ENCODE results near the gene CCDC182.

The CCDC182 gene

DNA sequence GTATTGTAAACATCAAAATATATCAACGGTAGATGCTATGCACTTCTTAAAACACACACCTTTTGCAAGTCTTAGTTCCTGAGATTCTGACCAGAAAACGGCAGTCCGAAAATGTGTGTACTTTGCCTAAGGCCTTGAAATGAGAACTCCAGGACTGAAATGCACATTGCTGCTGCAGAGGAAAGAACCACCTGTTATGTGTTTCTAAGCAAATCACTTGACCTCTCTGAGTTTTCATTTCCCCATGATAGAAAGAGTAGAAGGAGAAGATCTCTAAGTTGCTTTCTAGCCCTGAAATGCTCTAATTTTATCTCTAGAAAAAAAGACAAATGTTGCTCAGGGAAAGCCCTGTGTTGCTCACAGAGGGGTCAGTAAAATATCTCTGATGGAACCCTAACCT lies 9.9 kb downstream of the CCDC182 start:
- H3K4me3 ChIP-seq (ENCODE audit: low read depth, low read length) = no peak overlapping the region
- DNase-seq (ENCODE audit: low read depth) = no peak

DNA sequence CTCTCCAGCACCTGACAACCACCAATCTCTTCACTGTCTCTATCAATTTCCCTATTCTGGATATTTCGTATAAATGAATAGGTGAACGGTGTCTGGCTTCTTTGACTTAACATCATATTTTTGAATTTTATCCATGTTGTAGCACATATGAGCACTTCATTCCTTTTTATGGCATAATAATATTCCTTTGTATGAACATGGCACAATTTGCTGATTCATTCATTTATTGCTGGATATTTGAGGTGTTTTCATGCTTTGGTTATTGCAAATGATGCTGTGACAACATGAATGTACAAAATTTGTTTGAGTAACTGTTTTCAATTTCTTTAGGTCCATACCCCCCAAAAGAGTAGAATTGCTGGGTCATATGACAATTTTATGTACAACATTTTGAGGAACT lies 12.0 kb downstream of the CCDC182 start:
- DNase-seq (ENCODE audit: low read depth) = no peak
- H3K4me3 ChIP-seq (ENCODE audit: low read depth, low read length) = no peak overlapping the region

DNA sequence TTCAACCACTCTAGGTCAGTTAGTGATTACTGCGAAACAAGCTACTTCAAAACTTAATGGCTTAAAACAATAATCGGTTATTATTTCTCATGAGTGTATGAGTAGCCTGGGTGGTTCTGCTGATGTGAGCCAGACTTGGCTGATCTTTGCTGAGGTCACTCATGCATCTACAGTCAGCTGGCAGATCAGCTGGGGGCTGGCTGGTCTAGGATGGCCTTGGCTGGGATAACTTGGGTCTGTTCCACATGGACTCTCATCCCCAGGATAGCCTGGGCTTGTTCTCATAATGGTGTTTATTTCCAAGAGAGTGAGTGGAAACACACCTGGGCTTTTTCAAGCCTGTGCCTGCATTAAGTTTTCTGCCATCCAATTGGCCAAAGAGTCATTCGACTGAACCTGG lies 13.0 kb downstream of the CCDC182 start:
- no peak overlapping the region for H3K4me3 ChIP-seq (ENCODE audit: low read depth, low read length)
- no peak for DNase-seq (ENCODE audit: low read depth)

DNA sequence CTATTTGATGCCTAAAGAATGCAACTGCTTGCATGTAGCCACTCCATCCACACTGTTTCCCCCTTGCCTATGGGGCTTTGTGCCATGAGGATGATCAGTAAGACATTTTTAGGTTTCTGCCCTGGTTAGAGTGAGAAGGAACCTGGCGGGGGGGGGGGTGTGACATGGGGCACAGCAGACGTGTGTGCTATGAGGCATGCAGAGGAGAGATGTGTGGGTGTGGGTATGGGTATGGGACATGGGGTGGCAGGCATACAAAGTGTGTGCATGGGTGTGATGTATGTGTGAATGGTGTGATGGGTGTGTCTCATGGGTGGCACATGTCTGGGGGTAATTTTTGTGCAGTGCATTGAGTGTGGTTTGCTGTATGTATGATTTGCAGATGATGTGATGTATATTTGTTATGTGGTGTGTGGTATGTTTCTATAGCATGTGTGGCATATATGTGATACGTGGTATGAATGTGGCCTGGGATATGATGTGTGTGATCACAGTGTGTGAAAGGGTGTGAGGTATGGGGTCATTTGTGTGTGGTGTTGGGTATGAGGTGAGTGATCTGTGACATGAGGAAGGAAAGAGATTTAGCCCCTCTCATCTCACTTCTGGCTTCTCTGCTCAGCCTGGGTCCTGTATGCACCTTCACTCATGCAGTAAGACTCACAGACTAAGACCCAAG lies 14.9 kb downstream of the CCDC182 start:
- H3K4me3 ChIP-seq (ENCODE audit: low read depth, low read length) = no peak overlapping the region
- no peak for DNase-seq (ENCODE audit: low read depth)

DNA sequence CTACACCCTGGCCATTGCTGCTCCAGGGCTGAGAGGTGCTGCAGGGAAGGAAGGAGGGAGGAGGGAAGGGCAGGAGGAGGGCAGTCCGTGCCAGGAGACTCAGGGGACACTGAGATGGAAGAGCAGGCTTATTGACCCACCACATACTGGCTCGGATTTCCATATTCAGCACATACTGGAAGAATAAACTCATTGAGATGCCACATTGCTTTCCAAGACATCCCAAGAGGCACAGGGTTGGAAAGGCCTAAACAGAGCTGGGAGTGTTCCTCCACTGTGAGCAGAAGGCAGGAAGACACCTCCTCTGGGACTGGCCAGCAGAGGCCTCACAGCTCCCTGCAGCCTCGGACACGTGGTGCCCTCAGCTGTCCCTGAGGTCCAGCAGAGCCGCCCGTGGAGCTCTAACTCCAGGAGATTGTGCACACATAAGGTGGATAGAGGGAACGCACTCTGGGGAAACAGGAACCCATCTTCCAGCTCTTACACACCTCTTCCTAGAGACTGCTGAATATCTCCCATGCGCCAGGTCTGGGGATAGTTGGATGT lies 17.4 kb downstream of the CCDC182 start:
- no peak overlapping the region for H3K4me3 ChIP-seq (ENCODE audit: low read depth, low read length)
- no peak for DNase-seq (ENCODE audit: low read depth)

DNA sequence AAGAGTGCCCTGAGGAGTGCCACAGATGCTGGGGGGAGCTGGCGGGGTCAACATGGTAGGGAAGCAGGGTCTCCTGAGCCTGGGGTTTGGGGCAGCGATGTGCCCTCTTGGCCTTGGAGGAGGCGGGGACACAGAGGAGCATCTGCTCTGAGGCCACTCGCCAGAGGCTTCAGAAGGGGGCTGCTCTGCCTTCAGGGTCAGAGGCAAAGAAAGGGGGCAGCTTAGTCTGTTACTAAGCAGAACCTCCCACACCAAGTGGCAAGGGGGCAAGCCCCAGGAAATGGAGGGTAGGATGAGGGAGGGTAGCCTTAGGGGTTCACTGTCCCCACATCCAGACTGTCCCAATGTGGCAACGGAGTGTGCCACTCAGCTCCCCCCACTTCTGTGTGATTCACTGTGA lies 18.3 kb downstream of the CCDC182 start:
- no peak for DNase-seq (ENCODE audit: low read depth)
- H3K4me3 ChIP-seq (ENCODE audit: low read depth, low read length) = no peak overlapping the region

DNA sequence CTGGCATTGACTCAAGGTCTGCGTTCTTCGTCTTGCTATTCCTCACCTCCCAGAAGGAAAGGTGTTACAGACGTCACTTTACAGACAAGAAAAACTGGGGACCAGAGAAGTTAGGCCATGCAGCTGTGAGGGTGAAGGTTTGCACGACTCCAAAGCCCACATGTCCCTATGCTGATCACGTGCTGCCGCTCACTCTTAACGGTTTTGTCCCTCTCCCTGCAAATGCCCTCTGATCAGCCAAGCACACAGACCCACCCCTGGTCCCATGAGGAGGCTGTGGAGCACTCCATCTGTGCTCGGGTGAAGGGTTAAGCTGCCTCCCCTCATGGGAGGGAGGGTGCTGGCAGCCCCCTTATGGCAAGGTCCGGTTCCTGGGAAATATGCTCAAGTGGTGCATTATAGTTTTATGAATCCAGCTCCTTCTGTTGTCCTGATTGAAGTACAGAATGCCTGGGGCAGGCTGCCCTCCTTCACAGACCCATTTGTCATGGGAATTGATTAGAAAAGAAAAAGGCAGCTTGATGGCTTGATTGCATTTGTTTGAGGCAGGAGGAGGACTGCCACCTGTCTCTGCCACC lies 18.8 kb downstream of the CCDC182 start:
- DNase-seq (ENCODE audit: low read depth) = no peak
- H3K4me3 ChIP-seq (ENCODE audit: low read depth, low read length) = no peak overlapping the region

DNA sequence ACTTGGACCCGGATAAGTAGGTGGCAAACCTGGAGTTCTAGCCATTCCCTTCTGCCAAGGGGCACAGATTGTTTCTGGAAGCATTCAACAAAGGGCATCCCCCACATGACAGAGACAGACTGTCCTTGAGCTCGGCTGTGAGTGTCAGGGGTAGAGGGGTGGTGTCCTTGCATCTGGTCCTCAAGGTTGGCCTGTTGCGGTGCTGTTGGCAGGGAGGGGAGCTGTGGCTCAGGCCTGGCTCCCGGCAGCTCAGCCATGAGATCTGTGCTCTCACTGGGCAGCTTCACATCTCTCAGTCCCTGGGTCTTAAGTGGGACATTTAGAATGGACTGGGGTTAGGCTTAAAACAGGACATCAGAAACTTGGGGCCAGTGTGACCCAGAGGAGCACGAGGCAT lies 20.4 kb downstream of the CCDC182 start:
- DNase-seq (ENCODE audit: low read depth) = no peak
- no peak overlapping the region for H3K4me3 ChIP-seq (ENCODE audit: low read depth, low read length)

DNA sequence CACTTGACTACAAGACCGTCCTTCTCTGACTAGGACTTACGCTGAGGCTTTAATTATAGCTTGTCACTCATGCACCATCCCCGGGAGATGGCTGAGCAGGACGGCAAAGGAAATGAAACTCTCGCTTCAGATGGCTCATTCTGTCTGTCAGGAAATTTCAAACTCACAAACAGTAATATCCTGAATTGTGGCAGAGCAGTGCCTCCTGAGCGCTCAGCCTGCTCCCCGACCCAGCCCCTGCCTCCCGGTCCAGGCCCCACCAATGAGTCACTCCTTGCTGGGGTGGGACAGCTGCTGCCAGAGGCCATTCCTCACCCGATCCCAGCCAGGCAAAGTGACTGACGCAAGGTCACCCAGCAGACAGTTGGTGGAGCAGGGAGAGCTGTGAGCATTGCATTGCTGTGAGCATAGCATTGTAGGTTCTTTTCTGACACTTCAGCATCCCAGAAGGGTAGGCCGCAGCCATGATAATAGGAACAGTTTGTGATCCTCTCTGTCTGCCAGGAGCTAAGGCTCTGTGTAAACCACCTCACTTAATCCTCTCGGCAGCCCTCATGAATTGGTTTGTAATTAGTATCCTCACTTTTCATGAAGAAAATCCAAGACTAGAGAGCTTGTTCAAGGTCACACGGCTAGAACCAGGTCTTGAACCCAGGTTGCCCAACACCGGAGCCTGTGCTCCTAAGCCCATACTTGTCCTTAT lies 20.9 kb downstream of the CCDC182 start:
- no peak for DNase-seq (ENCODE audit: low read depth)
- no peak overlapping the region for H3K4me3 ChIP-seq (ENCODE audit: low read depth, low read length)

DNA sequence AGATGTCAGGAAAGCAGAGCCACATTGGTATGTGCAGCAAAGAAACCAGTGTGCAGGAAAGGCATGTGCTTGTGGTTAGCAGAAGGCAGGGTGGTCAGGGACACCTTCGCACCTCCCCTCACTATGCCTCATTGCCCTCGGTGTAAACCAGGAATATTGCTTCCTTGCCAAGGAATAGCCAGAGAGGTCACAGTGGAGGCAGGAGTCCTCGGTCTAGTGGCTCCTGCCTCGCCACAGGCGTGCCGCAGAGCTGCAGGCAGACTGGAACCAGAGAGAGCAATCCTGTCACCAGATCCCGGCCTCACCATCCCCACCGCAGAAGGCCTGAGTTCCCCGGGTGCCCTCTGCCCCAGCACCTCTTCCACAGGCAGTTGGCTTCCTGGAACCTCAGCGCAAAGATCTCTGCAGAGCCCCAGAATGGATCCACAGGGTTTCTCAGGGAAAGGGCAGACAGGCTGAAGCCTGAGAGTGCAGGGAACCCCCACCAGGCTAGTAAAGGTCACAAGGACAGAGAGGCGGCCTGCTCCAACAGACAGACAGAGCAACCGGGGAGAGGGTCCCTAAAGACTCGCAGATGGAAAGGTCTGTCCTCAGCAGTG lies 21.6 kb downstream of the CCDC182 start:
- no peak overlapping the region for H3K4me3 ChIP-seq (ENCODE audit: low read depth, low read length)
- DNase-seq (ENCODE audit: low read depth) = no peak

DNA sequence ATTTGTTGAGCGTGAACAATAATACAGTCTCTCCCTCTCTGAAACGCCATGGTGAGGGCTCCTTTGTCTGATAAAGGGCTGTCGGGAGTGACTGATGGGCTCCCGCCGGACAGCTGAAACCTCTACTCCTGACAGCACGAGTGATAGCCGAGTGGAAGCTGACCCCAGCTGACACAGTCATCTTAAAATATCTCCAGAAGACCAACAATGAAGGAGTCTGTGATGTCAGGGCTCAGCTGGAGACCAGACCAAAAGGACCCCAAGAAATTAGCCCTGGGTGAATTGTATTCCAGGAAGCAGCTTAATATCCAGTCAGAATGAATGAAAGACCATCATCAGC lies 22.4 kb downstream of the CCDC182 start:
- no peak overlapping the region for H3K4me3 ChIP-seq (ENCODE audit: low read depth, low read length)
- DNase-seq (ENCODE audit: low read depth) = no peak

DNA sequence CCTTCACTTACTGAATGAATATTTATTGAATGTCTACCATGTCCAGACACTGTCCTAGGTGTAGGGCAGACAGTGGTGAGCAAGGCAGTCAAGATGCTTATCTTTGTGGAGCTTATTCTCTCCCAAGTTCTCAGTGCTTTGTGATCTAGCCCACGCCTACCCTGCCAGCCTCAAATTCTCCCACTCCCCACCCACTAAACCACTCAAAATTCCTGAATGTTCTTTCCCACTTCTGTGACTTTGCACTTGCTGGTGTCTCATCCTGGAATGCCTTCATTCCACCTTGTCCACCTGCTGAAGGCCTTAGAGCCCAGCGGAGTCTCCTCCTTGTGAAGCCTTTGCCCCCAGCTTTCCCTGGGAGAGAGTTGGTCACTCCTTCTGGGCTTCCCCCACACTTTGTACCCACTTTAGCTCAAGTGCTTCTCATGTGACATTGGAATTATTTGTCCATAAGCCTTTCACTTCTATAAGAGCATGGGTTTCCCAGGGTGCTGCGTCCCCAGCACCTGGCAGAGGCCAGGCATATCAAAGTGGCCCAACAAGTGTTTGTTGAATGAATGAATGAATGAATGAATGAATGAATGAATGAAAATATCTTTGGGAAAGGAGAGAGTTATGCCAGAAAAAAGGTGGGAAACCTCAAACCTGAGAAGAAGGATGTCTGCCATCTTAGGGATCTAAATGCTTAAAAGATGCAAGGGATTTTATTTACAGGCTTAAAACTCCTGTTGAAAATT lies 23.0 kb downstream of the CCDC182 start:
- H3K4me3 ChIP-seq (ENCODE audit: low read depth, low read length) = no peak overlapping the region
- DNase-seq (ENCODE audit: low read depth) = no peak

DNA sequence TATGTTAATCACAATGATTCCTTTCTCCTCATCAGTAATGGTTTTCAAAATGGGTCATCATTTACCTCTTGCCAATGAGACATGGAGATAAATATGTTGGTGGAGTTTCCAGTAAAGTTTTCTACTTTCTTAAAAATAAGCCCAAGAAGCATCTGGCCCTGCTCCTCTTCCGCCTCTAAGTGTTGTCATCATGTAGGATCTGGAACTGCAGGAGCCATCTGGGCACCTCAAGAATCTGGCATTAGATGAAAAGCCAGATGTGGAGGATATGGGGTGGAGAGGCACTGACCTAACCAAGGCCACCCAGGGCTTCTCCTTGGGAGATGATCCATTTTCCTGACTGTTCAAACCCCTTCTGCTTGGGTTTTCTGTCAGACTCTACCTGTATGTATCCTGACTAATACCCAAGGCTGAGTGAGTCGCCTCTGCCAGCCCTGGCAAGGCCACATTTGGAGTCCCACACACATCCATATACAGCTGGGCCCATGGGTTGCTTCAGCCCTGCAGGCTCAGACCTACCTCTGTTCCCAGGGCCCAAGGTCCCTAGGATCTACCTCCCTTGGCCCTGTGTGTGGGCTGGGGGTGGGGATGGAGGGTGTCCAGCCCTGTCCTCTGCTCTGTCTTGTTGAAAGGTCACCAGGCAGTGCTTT lies 24.6 kb downstream of the CCDC182 start:
- DNase-seq (ENCODE audit: low read depth) = no peak
- no peak overlapping the region for H3K4me3 ChIP-seq (ENCODE audit: low read depth, low read length)

DNA sequence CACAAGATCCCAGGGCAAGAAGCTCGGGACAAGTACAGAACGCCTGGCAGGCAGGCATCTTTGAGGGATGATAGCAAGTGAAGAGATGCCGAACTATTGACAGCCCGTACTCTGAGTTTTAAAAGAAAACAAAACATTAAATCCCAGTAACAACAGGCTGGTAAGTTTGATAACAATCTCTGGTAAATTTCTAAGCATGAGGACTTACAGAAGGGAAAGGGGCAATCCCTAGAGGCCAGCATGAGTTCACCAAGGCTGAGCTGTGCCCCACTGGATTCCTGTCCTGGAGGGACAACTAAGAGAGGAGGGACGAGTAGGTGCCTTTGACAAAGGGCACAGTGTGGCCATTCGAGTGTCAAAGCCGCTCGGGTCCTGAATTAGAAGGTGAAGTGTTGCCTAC lies 26.2 kb downstream of the CCDC182 start:
- no peak overlapping the region for H3K4me3 ChIP-seq (ENCODE audit: low read depth, low read length)
- DNase-seq (ENCODE audit: low read depth) = no peak

DNA sequence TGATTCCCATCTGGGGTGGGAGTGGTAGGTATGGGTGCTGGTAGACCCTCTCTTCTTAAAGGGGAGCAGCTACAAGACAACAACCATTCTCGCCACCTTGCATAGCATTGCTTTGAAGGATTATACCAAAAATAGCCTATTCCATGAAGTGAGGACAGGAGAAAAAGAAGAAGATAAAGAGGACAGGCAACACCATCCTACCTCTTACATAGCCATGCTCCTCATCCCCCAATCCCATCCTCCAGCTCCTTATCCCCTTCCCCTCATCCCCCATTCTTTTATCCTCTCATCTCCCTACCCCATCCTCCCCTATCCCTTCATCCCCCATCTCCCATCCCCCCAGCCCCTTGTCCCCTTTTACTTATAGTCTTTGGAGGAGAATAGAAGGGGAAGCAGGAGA lies 29.1 kb downstream of the CCDC182 start:
- H3K4me3 ChIP-seq (ENCODE audit: low read depth, low read length) = no peak overlapping the region

DNA sequence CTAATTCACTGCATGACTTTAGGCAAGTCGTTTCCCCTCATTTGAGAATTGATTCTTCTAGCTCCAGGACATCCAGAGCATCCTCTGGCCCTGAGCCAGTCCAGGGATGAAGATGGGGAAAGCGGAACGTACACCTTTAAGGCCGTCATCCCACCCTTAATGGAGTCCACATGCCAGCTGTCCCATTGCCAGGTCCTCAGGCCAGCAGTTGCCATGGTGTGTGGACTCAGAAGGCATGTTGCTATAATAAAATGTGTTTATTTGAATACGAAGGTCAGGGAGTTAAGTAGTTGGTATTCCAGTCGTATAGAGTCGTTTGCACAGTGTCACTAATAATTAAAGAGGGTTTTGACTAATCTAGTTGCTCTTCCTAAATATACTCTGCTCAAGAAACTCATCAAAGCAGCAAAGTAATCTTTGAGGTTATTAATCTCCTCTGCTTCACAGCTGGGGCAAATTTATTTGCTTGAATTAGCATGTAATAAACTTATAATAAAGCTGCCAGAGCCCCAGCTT lies 30.4 kb downstream of the CCDC182 start:
- DNase-seq (ENCODE audit: low read depth) = no peak
- H3K4me3 ChIP-seq (ENCODE audit: low read depth, low read length) = no peak overlapping the region

More for the DNA sequence above, 29.1 kb downstream of the CCDC182 start:
- no peak for DNase-seq (ENCODE audit: low read depth)

DNA sequence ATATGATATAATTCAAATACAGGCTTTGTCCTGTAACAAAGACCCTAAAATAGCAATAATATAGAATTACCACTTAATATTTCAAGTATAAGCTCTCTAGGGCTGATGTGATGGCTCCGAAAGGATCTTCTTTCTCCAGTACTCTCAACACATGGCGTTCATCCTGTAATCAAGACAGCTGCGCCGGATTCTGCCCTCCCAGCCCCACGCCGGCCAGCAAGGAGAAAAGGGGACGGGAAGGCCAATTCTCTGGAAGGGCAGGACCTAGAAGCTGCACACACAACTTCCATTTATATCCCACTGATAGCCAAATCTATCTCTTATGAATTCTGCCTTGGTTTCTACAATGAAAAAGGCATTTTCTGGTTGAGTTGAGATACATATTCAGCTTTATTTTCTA lies 32.0 kb downstream of the CCDC182 start:
- H3K4me3 ChIP-seq (ENCODE audit: low read depth, low read length) = no peak overlapping the region
- DNase-seq (ENCODE audit: low read depth) = no peak

DNA sequence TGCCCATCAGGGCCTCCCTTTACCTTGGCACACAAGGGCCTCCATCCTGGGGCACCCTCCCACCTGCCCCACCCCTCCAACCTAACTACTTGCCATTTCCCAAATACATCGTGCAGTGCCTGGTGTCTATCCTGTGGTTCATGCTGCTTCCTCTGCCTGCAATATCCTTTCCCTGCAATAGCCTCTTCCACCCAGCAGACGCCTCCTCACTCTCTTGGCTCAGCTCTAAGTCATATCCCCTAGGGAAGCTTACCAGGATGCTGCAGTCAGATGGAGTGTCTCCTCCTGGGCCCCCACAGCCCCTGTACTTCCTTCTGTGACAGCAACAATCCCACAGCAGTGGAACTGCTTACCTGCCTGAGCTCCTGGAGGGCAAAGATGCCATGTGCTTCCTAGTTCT lies 36.7 kb downstream of the CCDC182 start:
- peak; percentile 24 for DNase-seq (ENCODE audit: low read depth)
- H3K4me3 ChIP-seq (ENCODE audit: low read depth, low read length) = no peak overlapping the region

DNA sequence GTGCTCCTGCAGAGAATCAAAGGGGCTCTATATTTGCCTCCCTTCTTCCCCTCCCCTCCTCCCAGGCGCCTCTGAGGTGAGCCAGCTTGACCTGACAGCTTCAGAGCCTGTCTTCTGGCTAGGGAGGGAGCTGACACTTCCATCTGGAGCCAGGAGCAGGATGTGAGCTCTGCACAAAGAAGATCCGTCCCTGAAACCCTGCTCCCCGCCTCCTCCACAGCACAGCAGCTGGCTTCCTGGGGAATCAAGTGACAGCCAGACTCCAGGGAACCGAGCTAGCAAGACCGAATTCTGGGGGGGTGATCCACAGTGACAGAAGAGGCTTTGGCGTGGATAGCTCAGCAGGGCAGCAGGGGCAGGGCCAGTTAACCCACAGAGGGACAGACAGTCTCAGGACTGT lies 37.2 kb downstream of the CCDC182 start:
- DNase-seq (ENCODE audit: low read depth) = no peak
- H3K4me3 ChIP-seq (ENCODE audit: low read depth, low read length) = no peak overlapping the region
